Measurements from ENCODE around the gene FAM76B. TPM values are rescaled to one million over a fixed set of nuclear protein-coding genes. Genes with fewer than 3 reads are reported as not detected.

FAM76B gene
- total and polyA plus RNA-seq, 2 donors (not counting 1 experiment from before 2014, with no cell fraction given) = 36.5 to 80.9 TPM

- H3K4me3 Mint-ChIP-seq = no peak overlapping the region
- 50% methylated on average over 2 of the region's 2 CpGs for WGBS (ENCODE audit: insufficient coverage)
- CTCF ChIA-PET = interaction anchor here (0.8 kb wide), 2 partner anchors 8 to 519 kb away, joined by 3 to 4 read pairs; no protein-coding TSS in a partner anchor
Observed at GRCh38 chr11:95732930-95733602, 56.5 kb downstream of the FAM76B start.

More at GRCh38 chr11:95732930-95733602, 56.5 kb downstream of the FAM76B start:
- Histone ChIP-seq H3K79me2 (ENCODE audit: control insufficient read depth, insufficient read depth, low read length) (no peaks in the 10 kb centered on the region), H4K20me1 (ENCODE audit: control insufficient read depth, insufficient read depth, low read length, poor library complexity, severe bottlenecking) (no peaks in the 10 kb centered on the region), H3K4me1 (ENCODE audit: control insufficient read depth in 2 of 2, insufficient read depth in 2 of 2, low read length in 2 of 2) (peaks cover 8 to 12% of the 10 kb centered on the region in 2 donors), H3K27ac (ENCODE audit: low read length in 2 of 2) (no peak overlapping the region), H3K9ac (ENCODE audit: low read length) (no peak overlapping the region), H3K9me3 (ENCODE audit: control extremely low read depth in 1 of 3, control insufficient read depth in 2 of 3, insufficient read depth in 1 of 3, low read length in 2 of 3) (peaks cover 0 to 4% (median 0%) of the 10 kb centered on the region in 3 donors), H3K4me2 (replicated peaks; ENCODE audit: low read depth, low read length, poor library complexity, severe bottlenecking) (no peak overlapping the region), H3K4me3 (ENCODE audit: control extremely low read depth in 1 of 5, extremely low read depth in 1 of 5, insufficient read depth in 1 of 5, low read depth in 2 of 5, low read length in 4 of 5) (no peak overlapping the region), H3K36me3 (replicated peaks in 1 of 2; ENCODE audit: control extremely low read depth in 1 of 2, control insufficient read depth in 1 of 2, extremely low read depth in 1 of 2, insufficient read depth in 2 of 2, low read length in 1 of 2) (no peaks in the 10 kb centered on the region), H3K27me3 (replicated peaks in 1 of 4; ENCODE audit: control extremely low read depth in 1 of 4, control insufficient read depth in 3 of 4, insufficient read depth in 4 of 4, low read length in 3 of 4) (no peaks in the 10 kb centered on the region), H2AFZ (ENCODE audit: insufficient read depth, low read depth, low read length, poor library complexity, severe bottlenecking) (peak overlapping the region; percentile 59)
- Mint-ChIP-seq H3K4me1 (peaks cover 22% of the 10 kb centered on the region), H3K9me3 (ENCODE audit: insufficient read depth) (peaks cover 5% of the 10 kb centered on the region), H3K27ac (no peak overlapping the region), H3K27me3 (no peaks in the 10 kb centered on the region)
- intact Hi-C loops (cut with micrococcal nuclease) = no loop called here
- POLR2A ChIA-PET = interaction anchor here (0.6 kb wide), 1 partner anchor 33 kb away, joined by 5 read pairs; no protein-coding TSS in a partner anchor
- TF ChIP-seq EZH2 (IDR thresholded peaks at IDR 0.05; ENCODE audit: borderline replicate concordance, insufficient read depth, low read depth, low read length, poor library complexity, severe bottlenecking) (no peak), CTCF (IDR thresholded peaks at IDR 0.05) (no peak)
- DNase-seq = no peak
- no peak for ATAC-seq (ENCODE audit: low read depth)

All from B cell (primary cell).